Measurements from ENCODE around the gene NFE2L2.

Gene NFE2L2

DNA sequence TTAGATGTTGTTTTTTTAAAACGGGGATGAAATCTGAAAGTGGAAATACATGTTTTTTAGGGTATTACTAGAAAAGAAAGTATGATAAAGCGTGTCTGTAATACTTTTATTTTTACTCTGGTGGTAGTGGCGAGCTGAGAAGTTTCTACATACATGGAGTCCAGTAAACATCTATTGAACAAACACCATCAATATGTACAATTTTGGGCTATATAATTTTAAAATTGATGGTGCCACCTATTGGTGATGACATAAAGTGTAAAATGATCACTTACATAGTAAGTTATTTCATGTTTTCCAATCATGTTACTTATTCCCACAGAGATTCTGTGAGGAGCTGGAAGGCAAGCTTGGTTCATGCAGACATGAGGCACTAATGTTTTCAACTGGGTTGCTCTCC is 31.5 kb upstream of the NFE2L2 start:
- no peaks in the 10 kb centered on the region for H3K4me1 ChIP-seq (ENCODE audit: insufficient read depth, low read length, severe bottlenecking)
- no peak overlapping the region for H3K27ac ChIP-seq (ENCODE audit: low read depth, low read length, poor library complexity, severe bottlenecking)
- no peaks in the 10 kb centered on the region for H4K20me1 ChIP-seq (ENCODE audit: insufficient read depth, low read length)
- TF ChIP-seq, protein P1, sequence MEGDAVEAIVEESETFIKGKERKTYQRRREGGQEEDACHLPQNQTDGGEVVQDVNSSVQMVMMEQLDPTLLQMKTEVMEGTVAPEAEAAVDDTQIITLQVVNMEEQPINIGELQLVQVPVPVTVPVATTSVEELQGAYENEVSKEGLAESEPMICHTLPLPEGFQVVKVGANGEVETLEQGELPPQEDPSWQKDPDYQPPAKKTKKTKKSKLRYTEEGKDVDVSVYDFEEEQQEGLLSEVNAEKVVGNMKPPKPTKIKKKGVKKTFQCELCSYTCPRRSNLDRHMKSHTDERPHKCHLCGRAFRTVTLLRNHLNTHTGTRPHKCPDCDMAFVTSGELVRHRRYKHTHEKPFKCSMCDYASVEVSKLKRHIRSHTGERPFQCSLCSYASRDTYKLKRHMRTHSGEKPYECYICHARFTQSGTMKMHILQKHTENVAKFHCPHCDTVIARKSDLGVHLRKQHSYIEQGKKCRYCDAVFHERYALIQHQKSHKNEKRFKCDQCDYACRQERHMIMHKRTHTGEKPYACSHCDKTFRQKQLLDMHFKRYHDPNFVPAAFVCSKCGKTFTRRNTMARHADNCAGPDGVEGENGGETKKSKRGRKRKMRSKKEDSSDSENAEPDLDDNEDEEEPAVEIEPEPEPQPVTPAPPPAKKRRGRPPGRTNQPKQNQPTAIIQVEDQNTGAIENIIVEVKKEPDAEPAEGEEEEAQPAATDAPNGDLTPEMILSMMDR (IDR thresholded peaks at IDR 0.05; ENCODE audit: low read length): peak; percentile 61; the same call in 1 of the 2 replicates
- TF ChIP-seq EZH2 (IDR thresholded peaks at IDR 0.05; ENCODE audit: borderline replicate concordance, low read length): no peak
- no peak overlapping the region for H2AFZ ChIP-seq (ENCODE audit: low read length)
- no peak overlapping the region for H3K4me3 ChIP-seq (ENCODE audit: low read depth, low read length, poor library complexity, severe bottlenecking)
- H3K79me2 ChIP-seq (ENCODE audit: insufficient read depth, low read length): no peaks in the 10 kb centered on the region
- H3K9ac ChIP-seq (ENCODE audit: low read length): no peak overlapping the region
- no peaks in the 10 kb centered on the region for H3K9me3 ChIP-seq (ENCODE audit: low read length)
- no peaks in the 10 kb centered on the region for H3K36me3 ChIP-seq (ENCODE audit: insufficient read depth, low read length)
- no peaks in the 10 kb centered on the region for H3K9me2 ChIP-seq (ENCODE audit: low read depth, low read length)
- no peaks in the 10 kb centered on the region for H3K27me3 ChIP-seq (ENCODE audit: insufficient read depth, low read length)
- H3F3A ChIP-seq (ENCODE audit: insufficient read depth, low read length): no peaks in the 10 kb centered on the region
- H3K4me2 ChIP-seq (ENCODE audit: low read length): no peak overlapping the region

DNA sequence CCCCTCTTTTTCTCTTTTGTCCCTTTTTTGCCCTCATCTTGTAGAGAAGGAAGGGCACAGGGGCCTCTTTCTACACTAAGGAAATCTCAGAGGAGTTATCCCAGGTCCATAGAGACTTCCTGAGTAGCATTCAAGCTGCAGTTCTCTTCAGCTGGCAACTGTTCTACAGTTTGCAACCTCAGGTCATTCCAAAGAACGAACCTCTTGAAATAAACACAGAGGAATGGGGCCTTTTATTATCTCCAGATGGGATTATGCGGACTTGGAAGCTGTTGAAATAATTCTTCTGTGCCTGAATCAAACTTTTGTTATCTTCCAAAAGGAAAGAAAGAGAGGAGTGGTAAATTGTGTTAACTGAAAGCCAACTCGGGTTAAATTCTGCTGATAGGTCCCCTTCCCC is 31.0 kb upstream of the NFE2L2 start:
- Histone ChIP-seq H4K20me1 (ENCODE audit: insufficient read depth, low read length) (no peaks in the 10 kb centered on the region), H3K4me3 (ENCODE audit: low read depth, low read length, poor library complexity, severe bottlenecking) (no peak overlapping the region), H3K9ac (ENCODE audit: low read length) (no peak overlapping the region), H3K27me3 (ENCODE audit: insufficient read depth, low read length) (no peaks in the 10 kb centered on the region), H3K79me2 (ENCODE audit: insufficient read depth, low read length) (no peaks in the 10 kb centered on the region), H3K36me3 (ENCODE audit: insufficient read depth, low read length) (no peaks in the 10 kb centered on the region), H3K9me3 (ENCODE audit: low read length) (no peaks in the 10 kb centered on the region), H3F3A (ENCODE audit: insufficient read depth, low read length) (no peaks in the 10 kb centered on the region), H2AFZ (ENCODE audit: low read length) (no peak overlapping the region), H3K4me2 (ENCODE audit: low read length) (no peak overlapping the region), H3K4me1 (ENCODE audit: insufficient read depth, low read length, severe bottlenecking) (no peaks in the 10 kb centered on the region), H3K9me2 (ENCODE audit: low read depth, low read length) (no peaks in the 10 kb centered on the region), H3K27ac (ENCODE audit: low read depth, low read length, poor library complexity, severe bottlenecking) (no peak overlapping the region)
- TF ChIP-seq, protein P1 (IDR thresholded peaks at IDR 0.05; ENCODE audit: low read length): no peak
- TF ChIP-seq EZH2 (IDR thresholded peaks at IDR 0.05; ENCODE audit: borderline replicate concordance, low read length): no peak

DNA sequence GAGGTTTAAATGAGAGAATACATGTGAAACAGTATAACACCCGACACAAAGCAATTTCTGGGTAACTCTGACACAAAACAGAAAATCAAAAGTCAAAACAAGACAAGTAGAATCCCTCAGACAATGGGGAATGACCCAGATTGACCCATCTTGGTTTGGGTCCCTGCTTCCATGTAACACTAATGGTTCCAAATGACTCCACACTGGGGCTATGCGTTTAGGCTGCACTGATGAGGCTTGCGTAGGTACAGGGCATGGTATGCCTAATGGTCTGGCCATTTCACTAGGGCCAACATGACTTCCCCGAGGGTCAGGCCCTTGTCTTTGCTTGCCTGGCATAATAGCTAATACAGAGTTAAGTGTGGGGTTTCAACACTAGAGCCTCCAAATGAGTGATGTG is 27.2 kb upstream of the NFE2L2 start:
- Histone ChIP-seq H3K27ac (ENCODE audit: low read depth, low read length, poor library complexity, severe bottlenecking) (no peak overlapping the region), H3K27me3 (ENCODE audit: insufficient read depth, low read length) (no peaks in the 10 kb centered on the region), H3K36me3 (ENCODE audit: insufficient read depth, low read length) (no peaks in the 10 kb centered on the region), H3K9me2 (ENCODE audit: low read depth, low read length) (no peaks in the 10 kb centered on the region), H4K20me1 (ENCODE audit: insufficient read depth, low read length) (no peaks in the 10 kb centered on the region), H3K4me3 (ENCODE audit: low read depth, low read length, poor library complexity, severe bottlenecking) (no peak overlapping the region), H3K4me2 (ENCODE audit: low read length) (no peak overlapping the region), H3K9ac (ENCODE audit: low read length) (no peak overlapping the region), H3K79me2 (ENCODE audit: insufficient read depth, low read length) (no peaks in the 10 kb centered on the region), H3F3A (ENCODE audit: insufficient read depth, low read length) (no peaks in the 10 kb centered on the region), H3K9me3 (ENCODE audit: low read length) (no peaks in the 10 kb centered on the region), H2AFZ (ENCODE audit: low read length) (no peak overlapping the region), H3K4me1 (ENCODE audit: insufficient read depth, low read length, severe bottlenecking) (no peaks in the 10 kb centered on the region)
- TF ChIP-seq, protein P1 (IDR thresholded peaks at IDR 0.05; ENCODE audit: low read length): no peak
- TF ChIP-seq EZH2 (IDR thresholded peaks at IDR 0.05; ENCODE audit: borderline replicate concordance, low read length): no peak

All from OCI-LY1 (cell line).